ENCODE results near the gene MDP1.

GRCh38 chr14:24224618-24225071, 8.8 kb upstream of the MDP1 start:
- TF ChIP-seq POLR2A (IDR thresholded peaks at IDR 0.05; ENCODE audit: low read depth, low read length) (no peak), POLR2AphosphoS5 (IDR thresholded peaks at IDR 0.05; ENCODE audit: low read depth, low read length) (no peak), TAF1 (IDR thresholded peaks at IDR 0.05; ENCODE audit: low read depth, low read length) (no peak), PAX5 (IDR thresholded peaks at IDR 0.05; ENCODE audit: insufficient read depth, low read length, severe bottlenecking) (no peak), POU2F2 (IDR thresholded peaks at IDR 0.05; ENCODE audit: low read depth, low read length) (no peak)
